ENCODE data around the gene RPP30.
"Not testable (repeated sequence)": the region's sequence is repeated elsewhere in the genome, so short reads cannot be mapped to it uniquely, and the experiment has no call there.

The RPP30 gene

DNA sequence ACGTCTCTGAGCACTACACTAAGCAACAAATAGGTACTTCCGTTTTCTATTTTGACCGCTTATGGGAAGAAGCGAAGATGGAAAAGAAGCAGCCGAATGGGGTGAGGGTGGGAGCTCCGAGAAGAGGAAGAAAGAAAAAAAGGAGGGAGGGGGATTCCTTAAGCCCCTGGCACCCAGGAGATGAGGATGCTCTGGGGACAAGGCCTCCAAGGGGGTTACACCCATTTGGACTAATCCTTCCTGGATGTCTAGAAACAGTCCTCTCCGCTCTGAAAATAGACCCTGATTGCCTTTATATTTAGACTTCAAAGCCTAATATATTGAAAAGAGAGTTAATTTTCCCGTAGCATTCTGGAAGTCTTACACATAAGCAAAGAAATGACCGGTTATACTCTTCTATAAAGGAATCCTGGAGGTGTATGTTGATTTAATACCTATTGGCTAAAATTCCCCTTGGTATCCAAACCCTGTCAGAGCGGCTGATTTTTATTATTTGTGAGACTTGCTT is 13.3 kb upstream of the RPP30 start:
- no peaks in the 10 kb centered on the region for H3K36me3 Mint-ChIP-seq (ENCODE audit: low read depth)
- no peak for DNase-seq
- no peak overlapping the region for H3K27ac Mint-ChIP-seq
- peaks cover 16% of the 10 kb centered on the region for H3K4me1 Mint-ChIP-seq (ENCODE audit: low read depth)
- H3K27me3 Mint-ChIP-seq: peaks cover 74% of the 10 kb centered on the region
- H3K4me3 Mint-ChIP-seq: peak overlapping the region; percentile 74
- H3K9me3 Mint-ChIP-seq: no peaks in the 10 kb centered on the region

DNA sequence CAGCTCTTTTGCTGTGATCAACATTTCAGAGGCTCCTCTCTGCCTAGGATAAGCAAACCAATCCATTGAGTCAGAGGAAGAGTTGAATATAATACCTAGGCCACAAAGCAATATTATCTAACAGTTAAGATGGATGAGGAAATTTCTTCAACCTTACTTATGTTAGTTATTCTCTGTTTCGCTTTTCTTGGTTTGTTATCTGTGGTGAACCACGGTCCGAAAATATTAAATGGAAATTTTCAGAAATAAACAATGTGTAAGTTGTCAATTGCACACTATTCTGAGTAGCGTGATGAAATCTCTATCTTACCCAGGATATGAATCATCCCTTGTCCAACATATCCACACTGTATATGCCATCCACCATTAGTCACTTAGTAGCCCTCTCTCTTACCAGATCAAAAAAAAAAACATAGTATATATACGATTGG is 12.4 kb upstream of the RPP30 start:
- H3K27ac Mint-ChIP-seq: no peak overlapping the region

DNA sequence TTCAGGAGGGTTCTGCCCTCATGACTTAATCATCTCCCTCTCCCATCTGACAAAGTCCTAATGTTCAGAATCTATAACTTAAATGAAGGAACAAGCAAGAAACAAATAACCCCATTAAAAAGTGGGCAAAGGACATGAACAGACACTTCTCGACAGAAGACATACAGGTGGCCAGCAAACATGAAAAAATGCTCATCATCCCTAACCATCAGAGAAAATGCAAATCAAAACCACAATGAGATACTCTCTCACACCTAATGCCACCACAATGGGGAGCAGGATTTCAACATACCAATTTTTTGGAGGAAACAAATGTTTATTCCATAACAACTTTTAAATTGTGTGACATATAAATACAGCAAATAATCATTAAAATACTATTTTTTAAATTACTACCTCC is 11.0 kb upstream of the RPP30 start:
- Mint-ChIP-seq H3K27me3 (peaks cover 65% of the 10 kb centered on the region), H3K27ac (no peak overlapping the region), H3K36me3 (ENCODE audit: low read depth) (no peaks in the 10 kb centered on the region), H3K9me3 (no peaks in the 10 kb centered on the region), H3K4me1 (ENCODE audit: low read depth) (peaks cover 16% of the 10 kb centered on the region), H3K4me3 (no peak overlapping the region)
- no peak for DNase-seq

More for the DNA sequence above, 12.4 kb upstream of the RPP30 start:
- DNase-seq: no peak
- Mint-ChIP-seq H3K4me3 (no peak overlapping the region), H3K9me3 (no peaks in the 10 kb centered on the region), H3K27me3 (peaks cover 72% of the 10 kb centered on the region), H3K4me1 (ENCODE audit: low read depth) (peaks cover 16% of the 10 kb centered on the region), H3K36me3 (ENCODE audit: low read depth) (no peaks in the 10 kb centered on the region)

DNA sequence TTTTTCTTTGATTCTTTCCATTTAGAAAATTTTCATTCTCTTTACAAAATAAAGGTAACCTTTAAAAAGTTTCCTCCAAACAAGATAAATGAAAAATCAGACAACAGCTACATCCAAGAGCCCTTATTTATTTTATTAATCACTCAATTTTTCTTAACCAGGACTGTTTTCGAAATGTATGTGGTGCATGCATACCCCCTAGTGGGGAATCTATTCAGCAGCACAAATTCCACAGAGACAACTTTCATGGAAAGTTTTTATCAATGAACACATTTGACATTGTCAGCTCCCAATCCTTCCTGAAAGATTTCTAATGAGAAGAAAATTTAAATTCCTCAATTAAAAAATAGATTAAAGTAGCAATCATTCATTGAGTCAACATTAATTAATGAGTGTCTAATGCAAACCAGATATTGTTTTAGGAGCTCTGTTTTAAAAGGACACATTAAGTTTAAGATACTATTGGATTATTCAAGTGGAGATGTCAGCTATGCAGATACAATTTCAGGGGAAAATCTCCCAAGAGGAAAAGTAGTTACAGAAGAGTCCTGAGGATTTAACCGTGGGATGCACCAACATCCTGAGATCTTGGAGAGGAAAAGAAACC is 8.8 kb upstream of the RPP30 start:
- no peaks in the 10 kb centered on the region for H3K9me3 Mint-ChIP-seq
- no peaks in the 10 kb centered on the region for H3K36me3 Mint-ChIP-seq (ENCODE audit: low read depth)
- peaks cover 70% of the 10 kb centered on the region for H3K27me3 Mint-ChIP-seq
- H3K27ac Mint-ChIP-seq: no peak overlapping the region
- no peak overlapping the region for H3K4me3 Mint-ChIP-seq
- DNase-seq: no peak
- peaks cover 10% of the 10 kb centered on the region for H3K4me1 Mint-ChIP-seq (ENCODE audit: low read depth)

DNA sequence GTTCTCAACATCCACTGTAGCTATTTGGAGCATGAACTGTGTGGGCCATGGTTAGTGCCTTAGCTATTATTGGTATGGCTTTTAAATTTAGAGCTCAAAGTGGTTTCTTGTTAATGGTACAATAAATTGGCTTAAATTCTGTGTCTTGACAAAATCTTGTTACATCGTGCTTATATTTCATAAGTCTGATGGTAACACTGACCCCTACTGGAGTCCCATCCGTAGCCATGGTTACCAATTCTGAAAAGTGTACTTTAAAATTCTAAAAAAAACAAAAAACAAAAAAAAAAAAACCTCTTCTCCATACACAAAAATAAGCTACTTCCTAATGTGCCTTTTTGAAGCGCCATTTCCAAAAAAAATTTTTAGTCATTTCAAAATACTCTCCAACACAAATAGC is 6.4 kb upstream of the RPP30 start:
- Mint-ChIP-seq H3K36me3 (ENCODE audit: low read depth) (no peaks in the 10 kb centered on the region), H3K27ac (no peak overlapping the region), H3K9me3 (no peaks in the 10 kb centered on the region), H3K4me3 (no peak overlapping the region), H3K4me1 (ENCODE audit: low read depth) (no peaks in the 10 kb centered on the region), H3K27me3 (peaks cover 66% of the 10 kb centered on the region)
- no peak for DNase-seq

DNA sequence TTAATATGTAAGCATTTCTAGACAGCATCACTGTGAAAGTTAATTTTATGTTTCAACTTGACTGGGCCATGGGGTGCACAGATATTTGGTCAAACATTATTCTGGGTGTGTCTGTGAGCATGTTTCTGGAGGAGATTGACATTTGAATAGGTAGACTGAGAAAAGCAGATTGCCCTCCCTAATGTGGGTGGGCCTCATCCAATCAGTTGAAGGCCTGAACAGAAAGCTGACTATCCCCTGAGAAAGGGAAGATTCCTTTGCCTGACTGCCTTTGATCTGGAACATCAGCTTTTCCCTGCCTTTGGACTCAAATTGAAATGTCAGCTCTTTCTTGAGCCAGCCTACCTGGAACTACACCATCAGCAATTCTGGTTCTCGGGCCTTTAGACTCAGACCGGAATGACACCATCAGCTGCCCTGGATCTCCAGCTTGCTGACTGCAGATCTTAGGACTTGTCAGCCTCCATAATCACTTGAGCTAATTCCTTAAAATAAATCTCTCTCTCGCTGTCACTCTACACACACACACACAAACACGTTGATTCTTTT is 5.7 kb upstream of the RPP30 start:
- Mint-ChIP-seq H3K27me3 (peaks cover 68% of the 10 kb centered on the region), H3K27ac (no peak overlapping the region), H3K4me3 (no peak overlapping the region), H3K9me3 (no peaks in the 10 kb centered on the region), H3K4me1 (ENCODE audit: low read depth) (peaks cover 4% of the 10 kb centered on the region), H3K36me3 (ENCODE audit: low read depth) (no peaks in the 10 kb centered on the region)
- no peak for DNase-seq

DNA sequence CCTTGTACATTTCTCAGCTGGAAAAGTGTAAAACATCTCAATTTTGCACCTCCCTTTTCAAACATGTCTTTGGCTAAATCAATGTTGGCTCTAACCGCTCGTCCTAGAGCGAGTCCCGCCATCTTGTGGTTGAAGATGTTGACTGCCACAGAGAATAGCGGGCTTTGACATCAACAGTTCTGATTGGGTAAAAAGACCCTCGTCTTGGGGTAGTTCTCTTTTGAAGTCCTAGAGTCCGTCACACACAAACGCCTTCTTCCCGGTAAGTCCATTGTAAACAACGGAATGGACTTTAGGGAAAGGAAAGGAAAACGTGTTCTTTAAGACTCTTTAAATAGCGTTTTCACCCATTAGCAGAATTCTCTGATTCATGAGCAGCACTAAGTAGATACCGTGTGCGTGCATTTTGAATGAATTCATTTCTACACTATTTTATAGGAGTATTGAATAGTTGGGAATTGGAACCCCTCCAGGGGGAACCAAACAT is 452 bp upstream of the RPP30 start:
- H3K9me3 Mint-ChIP-seq: no peaks in the 10 kb centered on the region
- DNase-seq: peak; percentile 46
- peak overlapping the region; percentile 99 for H3K27ac Mint-ChIP-seq
- peaks cover 41% of the 10 kb centered on the region for H3K36me3 Mint-ChIP-seq (ENCODE audit: low read depth)
- H3K4me3 Mint-ChIP-seq: peak overlapping the region; percentile 91
- peaks cover 38% of the 10 kb centered on the region for H3K4me1 Mint-ChIP-seq (ENCODE audit: low read depth)
- H3K27me3 Mint-ChIP-seq: peaks cover 36% of the 10 kb centered on the region

DNA sequence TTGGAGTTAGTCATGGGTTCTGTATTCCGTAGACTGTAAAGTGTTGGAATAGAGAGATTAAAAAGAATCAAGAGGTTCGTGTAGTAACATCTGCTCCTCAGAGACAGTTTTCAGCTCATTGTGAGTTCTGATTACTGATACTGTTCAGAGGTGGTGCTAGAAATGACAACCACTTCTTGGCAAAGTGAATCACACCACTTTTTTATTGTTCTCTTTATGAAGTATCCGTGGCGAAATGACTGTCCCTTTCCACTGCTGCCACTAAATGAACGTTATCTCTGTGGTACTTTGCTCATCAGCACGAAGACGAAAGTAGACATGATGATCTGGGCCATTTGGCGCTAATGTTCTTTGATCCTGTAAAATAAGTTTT is 860 bp downstream of the RPP30 start:
- Mint-ChIP-seq H3K27ac (peak overlapping the region; percentile 99), H3K9me3 (no peaks in the 10 kb centered on the region), H3K4me1 (ENCODE audit: low read depth) (peaks cover 38% of the 10 kb centered on the region), H3K4me3 (peak overlapping the region; percentile 91), H3K36me3 (ENCODE audit: low read depth) (peaks cover 55% of the 10 kb centered on the region), H3K27me3 (peaks cover 25% of the 10 kb centered on the region)
- no peak for DNase-seq

DNA sequence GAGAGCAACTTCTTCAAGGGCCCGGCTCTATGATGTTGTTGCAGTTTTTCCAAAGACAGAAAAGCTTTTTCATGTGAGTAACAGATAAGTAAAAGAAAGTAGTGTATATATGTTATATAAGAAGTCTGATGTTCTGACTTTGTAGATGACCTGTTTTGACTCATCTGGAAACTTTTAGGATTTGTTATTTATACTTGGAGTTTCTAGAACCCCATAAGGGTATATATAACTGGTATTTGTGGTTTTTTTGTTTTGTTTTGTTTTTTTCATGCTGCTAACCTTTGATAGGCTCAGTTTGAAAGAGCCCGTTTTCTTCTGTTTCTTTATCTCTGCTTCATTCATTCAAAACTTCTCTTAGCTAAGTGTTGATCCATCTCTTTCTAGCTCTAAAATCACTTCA is 7.3 kb downstream of the RPP30 start:
- no peaks in the 10 kb centered on the region for H3K27me3 Mint-ChIP-seq
- peaks cover 21% of the 10 kb centered on the region for H3K4me1 Mint-ChIP-seq (ENCODE audit: low read depth)
- no peaks in the 10 kb centered on the region for H3K9me3 Mint-ChIP-seq
- H3K27ac Mint-ChIP-seq: peak overlapping the region; percentile 24
- H3K36me3 Mint-ChIP-seq (ENCODE audit: low read depth): peaks cover 92% of the 10 kb centered on the region
- no peak for DNase-seq
- no peak overlapping the region for H3K4me3 Mint-ChIP-seq

DNA sequence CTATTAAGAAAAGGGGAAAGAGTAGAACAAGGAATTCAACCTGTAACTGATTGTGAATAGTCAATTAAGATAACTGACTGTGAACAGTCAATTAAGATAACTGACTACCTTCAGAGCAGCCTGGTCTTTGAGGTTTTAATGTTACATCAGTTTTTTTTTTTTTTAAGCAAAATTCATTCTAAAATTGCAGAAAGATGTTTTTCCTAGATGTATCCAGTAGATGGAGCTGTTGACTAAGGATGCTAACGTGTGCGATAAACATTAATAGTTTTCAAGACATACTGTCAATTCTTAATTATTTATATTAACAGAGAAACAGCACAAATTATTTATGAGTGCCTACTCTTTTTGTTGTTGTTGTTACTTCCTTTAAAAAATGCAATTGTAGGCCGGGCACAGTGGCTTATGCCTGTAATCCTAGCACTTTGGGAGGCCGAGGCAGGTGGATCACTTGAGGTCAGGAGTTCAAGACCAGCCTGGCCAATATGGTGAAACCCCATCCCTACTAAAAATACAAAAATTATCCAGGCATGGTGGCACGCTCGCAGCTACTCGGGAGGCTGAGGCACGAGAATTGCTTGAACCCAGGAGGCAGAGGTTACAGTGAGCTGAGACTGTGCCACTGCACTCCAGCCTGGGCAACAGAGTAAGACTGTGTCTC is 8.4 kb downstream of the RPP30 start:
- H3K9me3 Mint-ChIP-seq, DNase-seq, H3K27me3 Mint-ChIP-seq, H3K4me3 Mint-ChIP-seq: not testable (repeated sequence)
- Mint-ChIP-seq H3K4me1 (ENCODE audit: low read depth) (peaks cover 17% of the 10 kb centered on the region), H3K36me3 (ENCODE audit: low read depth) (peaks cover 96% of the 10 kb centered on the region), H3K27ac (peak overlapping the region; percentile 61)

DNA sequence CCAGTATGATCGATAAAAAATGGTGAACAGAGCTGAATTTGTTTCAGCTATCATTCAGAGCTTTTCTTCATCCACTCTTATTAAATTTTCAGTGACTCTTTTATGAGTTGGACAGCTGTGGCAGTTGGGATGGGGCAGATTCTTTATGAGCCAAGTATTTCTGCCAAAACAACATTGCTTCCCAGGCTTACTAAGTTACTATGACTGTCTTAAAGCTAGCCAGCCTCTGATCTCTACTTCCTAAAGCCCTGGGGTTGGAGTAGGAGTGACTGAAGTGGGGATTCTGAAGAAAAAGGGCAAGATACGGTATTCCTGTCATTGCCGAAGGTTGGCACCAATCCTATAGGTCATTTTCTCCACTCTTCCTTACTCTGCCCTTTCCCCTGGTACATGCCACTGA is 12.7 kb downstream of the RPP30 start:
- no peaks in the 10 kb centered on the region for H3K9me3 Mint-ChIP-seq
- no peak overlapping the region for H3K4me3 Mint-ChIP-seq
- DNase-seq: no peak
- H3K4me1 Mint-ChIP-seq (ENCODE audit: low read depth): peaks cover 9% of the 10 kb centered on the region
- no peaks in the 10 kb centered on the region for H3K27me3 Mint-ChIP-seq
- H3K27ac Mint-ChIP-seq: no peak overlapping the region
- H3K36me3 Mint-ChIP-seq (ENCODE audit: low read depth): peaks cover 97% of the 10 kb centered on the region

DNA sequence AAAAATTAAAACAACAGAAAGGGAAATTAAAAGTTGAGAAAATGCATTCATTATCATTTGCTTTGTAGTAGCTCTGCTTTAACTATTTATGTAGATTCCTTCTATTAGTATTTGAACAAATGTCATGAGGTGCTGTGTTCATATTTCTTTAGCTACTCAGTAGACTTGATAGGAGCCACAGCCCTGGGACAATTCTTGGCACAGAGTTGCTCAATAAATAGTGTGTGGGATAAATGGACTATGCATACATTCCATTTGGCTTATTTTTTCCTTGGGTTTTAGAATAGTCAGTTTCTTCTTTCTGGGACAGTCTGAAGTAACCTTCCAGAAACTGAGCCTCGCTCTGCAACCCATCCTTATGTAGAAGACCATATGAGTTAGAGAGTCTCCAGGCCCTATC is 13.4 kb downstream of the RPP30 start:
- Mint-ChIP-seq H3K4me3 (no peak overlapping the region), H3K27ac (no peak overlapping the region), H3K36me3 (ENCODE audit: low read depth) (peaks cover 97% of the 10 kb centered on the region), H3K4me1 (ENCODE audit: low read depth) (peaks cover 6% of the 10 kb centered on the region), H3K9me3 (no peaks in the 10 kb centered on the region), H3K27me3 (no peaks in the 10 kb centered on the region)
- DNase-seq: no peak

DNA sequence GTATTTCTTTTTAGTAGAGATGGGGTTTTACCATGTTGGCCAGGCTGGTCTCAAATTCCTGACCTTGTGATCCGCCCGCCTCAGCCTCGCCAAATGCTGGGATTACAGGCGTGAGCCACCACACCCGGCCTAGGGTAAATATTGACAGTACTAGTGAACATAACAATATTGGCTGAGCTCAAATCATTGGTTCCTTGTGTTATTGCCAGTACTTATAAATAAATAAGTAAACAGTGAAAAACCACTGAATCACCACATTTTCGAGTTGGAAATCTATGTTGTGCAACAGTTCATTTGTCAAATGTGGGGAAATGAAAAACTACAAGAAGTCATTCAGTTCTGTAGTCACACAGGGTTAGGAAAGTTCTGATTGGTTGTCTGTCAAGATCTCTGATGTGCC is 15.8 kb downstream of the RPP30 start:
- H3K36me3 Mint-ChIP-seq (ENCODE audit: low read depth): peaks cover 98% of the 10 kb centered on the region
- H3K27ac Mint-ChIP-seq: no peak overlapping the region
- H3K27me3 Mint-ChIP-seq: no peaks in the 10 kb centered on the region

DNA sequence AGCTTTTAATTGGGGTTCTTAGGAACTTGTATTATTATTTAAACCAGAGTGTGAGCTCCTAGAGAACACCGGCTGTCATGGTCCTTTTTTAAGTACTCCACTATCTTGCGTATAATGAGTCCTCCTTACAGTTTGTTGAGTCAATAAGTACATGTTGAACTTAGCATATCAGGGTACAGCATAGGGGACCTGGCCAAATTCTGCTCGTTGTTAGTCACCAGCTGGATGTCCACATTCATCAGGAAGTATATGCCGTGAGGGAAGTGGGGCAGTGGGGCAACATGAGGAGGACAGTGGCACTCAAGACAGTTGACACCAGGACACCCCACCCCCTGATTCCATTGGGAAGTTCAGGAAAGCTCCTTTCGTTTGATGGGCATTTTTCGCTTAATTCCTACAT is 16.6 kb downstream of the RPP30 start:
- DNase-seq: no peak
- Mint-ChIP-seq H3K27me3 (no peaks in the 10 kb centered on the region), H3K36me3 (ENCODE audit: low read depth) (peaks cover 99% of the 10 kb centered on the region), H3K9me3 (no peaks in the 10 kb centered on the region), H3K4me3 (no peak overlapping the region), H3K27ac (no peak overlapping the region), H3K4me1 (ENCODE audit: low read depth) (peaks cover 13% of the 10 kb centered on the region)

More for the DNA sequence above, 15.8 kb downstream of the RPP30 start:
- peaks cover 13% of the 10 kb centered on the region for H3K4me1 Mint-ChIP-seq (ENCODE audit: low read depth)
- H3K4me3 Mint-ChIP-seq: no peak overlapping the region
- DNase-seq: no peak
- no peaks in the 10 kb centered on the region for H3K9me3 Mint-ChIP-seq

DNA sequence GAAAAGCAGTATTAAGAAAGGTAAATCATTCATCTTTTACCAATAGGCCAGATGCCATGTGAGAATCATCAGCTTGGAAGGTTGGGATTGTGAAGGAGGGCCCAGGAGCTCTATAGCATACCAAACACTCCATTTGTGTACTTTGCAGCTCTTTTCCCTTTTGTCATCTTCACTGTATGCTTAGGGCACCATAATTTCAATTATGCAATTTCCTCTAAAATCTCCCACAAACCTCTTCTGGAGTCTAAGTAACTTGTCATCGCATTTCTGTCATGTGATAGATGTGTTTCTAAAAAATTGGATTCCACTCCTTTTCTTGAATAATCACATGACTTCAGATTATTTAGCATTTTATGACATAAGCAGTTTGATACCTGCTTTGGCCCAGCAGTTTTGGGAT is 17.9 kb downstream of the RPP30 start:
- no peaks in the 10 kb centered on the region for H3K27me3 Mint-ChIP-seq
- no peak overlapping the region for H3K4me3 Mint-ChIP-seq
- H3K36me3 Mint-ChIP-seq (ENCODE audit: low read depth): peaks cover 100% of the 10 kb centered on the region
- H3K9me3 Mint-ChIP-seq: no peaks in the 10 kb centered on the region
- H3K27ac Mint-ChIP-seq: no peak overlapping the region
- no peak for DNase-seq
- peaks cover 14% of the 10 kb centered on the region for H3K4me1 Mint-ChIP-seq (ENCODE audit: low read depth)
